Heart left ventricle (tissue), 13 donors: ENCODE data around the gene BCAR3.

ENCODE experiments used
- CTCF ChIP-seq, 12 donors: fragments of 200-600 bp; sonication (generic) in 4 of 12; IDR thresholded peaks; one replicate each; pipeline versions ENCODE4 v1.5.0 to v1.8.0; 2018 to 2022; ENCODE audit warnings: antibody characterized with exemption in 12 of 12, mild to moderate bottlenecking in 5 of 12
- POLR2A ChIP-seq, 2 donors: fragments of 450-650 bp; IDR thresholded peaks; one replicate each; pipeline ENCODE4 v1.6.1; 2017; ENCODE audit warnings: antibody characterized with exemption in 2 of 2, mild to moderate bottlenecking in 2 of 2, moderate library complexity in 2 of 2
- donor health status: ischemic (EF 13 %, LVEDD 7.1; RV severe dilation, severe dysfunction).
- donor health status: DM: no; HTN: yes; CAD: no.
- donor health status: DM: no; HTN: no; CAD: no.
- donor health status: ischemic (EF 25% LVEDD 6.9; RV normal size, moderate dysfunction).
- donor health status: ischemic (EF 25% LVEDD 5.7; RV mildly dilated, moderate dysfunction).
- donor health status: ischemic (EF 35%, LVEDD 5.7; RV mildly dilated, moderate dysfunction).
- donor health status: nonischemic (EF 11% LVEDD 7.7; RV severe dilation, severe dysfunction).
- donor health status: DM: yes; HTN: yes; CAD: no.
- donor health status: PGD.
- donor health status: ischemic (EF 29% LVEDD 5.4; RV normal size, mild dysfunction).
- donor health status: nonischemic (EF 23%, LVEDD 6.1; RV moderate dilation, normal function).

GRCh38 chr1:93678946-93679480, 2.6 kb downstream of the BCAR3 start:
- TF ChIP-seq CTCF (IDR thresholded peaks at IDR 0.05) (no peak), POLR2A (IDR thresholded peaks at IDR 0.05) (no peak)
